GM12873 (cell line): ENCODE measurements around the gene NAT9.

Experiments used
- TF ChIP-seq, protein P1 (sequence below): IDR thresholded peaks from 2 replicates; pipeline ENCODE4 v1.5.1; 2012; ENCODE audit warnings: low read depth, mild to moderate bottlenecking, moderate library complexity, low read length, control low read depth; ENCODE audit not compliant: insufficient read depth; ENCODE audit errors: missing control alignments

The NAT9 gene

DNA sequence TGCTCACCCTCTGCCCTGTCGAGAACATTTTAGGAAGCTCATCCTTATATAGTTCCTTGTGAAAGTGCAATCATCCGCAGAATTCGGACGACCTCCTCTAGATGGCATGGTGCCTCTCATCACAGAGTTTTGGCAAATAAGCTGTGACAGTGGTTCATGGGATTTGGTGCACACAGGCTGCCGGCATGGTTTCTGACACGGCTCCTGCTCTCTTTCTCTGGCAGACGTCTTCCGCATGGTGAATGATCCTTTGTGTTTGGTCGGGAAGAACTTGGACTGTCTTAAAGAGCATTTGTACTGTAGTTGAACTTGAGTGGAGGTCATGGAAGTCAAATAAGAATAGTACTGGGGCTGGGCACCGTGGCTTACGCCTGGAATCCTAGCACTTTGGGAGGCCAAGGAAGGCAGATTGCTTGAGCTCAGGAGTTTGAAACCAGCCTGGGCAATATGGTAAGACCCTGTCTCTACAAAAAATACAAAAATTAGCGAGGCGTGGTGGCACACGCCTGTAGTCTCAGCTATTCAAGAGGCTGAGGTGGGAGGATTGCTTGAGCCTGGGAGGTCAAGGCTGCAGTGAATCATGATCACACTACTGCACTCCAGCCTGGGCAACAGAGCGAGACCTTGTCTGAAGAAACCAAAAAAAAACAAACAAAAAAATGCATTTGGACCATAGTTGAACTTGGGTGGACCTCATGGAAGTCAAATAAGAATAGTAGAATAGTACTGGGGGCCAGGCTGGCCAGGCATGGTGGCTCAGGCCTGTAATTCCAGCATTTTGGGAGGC is 34.7 kb upstream of the NAT9 start:
- TF ChIP-seq, protein P1, sequence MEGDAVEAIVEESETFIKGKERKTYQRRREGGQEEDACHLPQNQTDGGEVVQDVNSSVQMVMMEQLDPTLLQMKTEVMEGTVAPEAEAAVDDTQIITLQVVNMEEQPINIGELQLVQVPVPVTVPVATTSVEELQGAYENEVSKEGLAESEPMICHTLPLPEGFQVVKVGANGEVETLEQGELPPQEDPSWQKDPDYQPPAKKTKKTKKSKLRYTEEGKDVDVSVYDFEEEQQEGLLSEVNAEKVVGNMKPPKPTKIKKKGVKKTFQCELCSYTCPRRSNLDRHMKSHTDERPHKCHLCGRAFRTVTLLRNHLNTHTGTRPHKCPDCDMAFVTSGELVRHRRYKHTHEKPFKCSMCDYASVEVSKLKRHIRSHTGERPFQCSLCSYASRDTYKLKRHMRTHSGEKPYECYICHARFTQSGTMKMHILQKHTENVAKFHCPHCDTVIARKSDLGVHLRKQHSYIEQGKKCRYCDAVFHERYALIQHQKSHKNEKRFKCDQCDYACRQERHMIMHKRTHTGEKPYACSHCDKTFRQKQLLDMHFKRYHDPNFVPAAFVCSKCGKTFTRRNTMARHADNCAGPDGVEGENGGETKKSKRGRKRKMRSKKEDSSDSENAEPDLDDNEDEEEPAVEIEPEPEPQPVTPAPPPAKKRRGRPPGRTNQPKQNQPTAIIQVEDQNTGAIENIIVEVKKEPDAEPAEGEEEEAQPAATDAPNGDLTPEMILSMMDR = no peak

DNA sequence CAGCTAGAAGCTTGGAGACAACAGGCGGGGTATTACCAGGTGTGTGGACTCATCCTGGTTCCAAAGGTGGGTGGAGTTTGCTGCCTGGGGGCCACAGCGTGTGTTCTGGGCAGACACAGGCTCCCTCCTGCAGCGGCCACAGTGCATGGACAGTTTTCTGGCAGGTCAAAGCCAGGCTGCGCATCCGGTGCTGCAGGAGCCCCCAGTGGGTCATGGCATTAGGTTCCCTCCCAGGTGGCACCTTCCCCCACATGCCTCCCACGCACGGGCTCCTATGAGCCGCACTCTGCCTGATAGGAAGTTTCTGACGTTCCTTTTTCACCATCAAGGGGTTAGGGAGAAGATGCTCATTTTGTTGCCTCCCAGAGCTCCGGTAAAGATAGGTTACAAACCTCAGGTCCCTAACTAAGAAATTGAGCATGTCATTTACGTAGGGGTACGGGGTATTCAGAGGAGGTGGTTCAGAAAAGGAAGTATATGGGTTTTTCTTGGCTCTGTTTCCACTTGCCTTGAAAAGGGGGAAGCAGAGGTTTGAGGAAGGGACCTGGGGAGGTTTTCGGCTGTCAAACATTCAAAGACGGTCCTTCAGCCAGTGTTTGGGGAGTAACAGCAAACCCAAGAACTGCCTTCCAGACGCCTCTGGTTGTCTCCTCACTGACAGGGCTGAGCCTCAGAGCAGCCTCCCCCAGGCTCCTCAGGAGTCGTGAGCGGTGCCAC is 32.7 kb upstream of the NAT9 start:
- TF ChIP-seq, protein P1 = no peak

DNA sequence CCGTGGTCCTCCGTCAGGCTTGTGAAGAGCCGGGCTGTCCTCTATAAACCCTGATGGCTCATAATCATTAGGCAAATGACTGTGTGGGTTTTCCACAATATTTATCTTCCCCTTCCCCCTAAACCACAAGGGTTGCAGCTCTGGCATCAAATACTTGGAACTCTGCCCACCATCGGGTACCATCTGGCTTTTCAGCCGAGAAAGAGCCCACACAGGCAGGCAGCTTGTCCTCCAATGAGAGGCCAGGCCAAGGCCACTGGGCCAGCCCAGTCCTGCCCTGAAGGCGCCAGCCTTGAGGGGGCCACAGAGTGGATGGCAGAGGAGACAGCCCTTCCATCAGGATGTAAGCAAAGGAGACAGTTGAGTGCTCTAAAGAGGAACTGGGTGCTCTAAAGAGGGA is 31.8 kb upstream of the NAT9 start:
- TF ChIP-seq, protein P1 = no peak

DNA sequence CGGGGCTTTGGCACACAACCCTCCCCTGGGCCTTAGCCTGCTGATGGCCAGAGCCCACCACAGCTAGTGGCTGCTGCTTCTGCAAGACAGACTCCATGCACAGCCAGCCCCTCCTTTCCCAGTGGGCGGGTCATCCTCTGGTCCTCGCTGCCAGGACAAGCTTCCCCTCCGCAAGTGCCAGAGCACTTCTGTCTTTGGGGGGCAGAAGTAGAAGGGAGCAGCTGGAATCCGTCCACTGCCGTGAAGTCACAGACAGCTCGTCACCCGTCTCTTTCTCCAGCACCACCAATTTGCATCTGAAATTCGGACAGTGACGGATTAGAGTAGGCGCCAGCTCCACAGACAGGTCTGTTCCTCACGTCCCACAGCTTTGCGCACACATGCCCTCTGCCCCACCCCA is 31.3 kb upstream of the NAT9 start:
- TF ChIP-seq, protein P1 = no peak

DNA sequence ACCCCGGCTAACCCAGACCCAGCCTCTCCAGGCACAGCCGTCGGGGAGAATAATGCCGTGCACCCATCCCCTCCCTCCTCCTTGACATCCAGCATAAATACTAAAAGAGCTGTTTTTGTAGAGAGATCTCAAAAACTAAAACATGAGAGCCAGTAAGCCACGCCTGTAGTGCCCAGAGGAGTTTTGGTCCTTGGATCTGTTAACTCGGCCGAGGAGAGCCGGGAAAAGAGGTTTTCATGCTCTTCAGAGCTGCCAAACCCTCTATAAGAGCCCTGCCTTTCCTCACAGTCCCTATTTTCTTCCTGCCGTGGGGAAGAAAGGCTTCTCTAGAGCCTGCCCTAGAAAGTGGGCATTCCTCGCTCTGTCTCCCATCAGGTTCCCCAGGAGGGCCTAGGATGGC is 30.2 kb upstream of the NAT9 start:
- TF ChIP-seq, protein P1 = no peak

DNA sequence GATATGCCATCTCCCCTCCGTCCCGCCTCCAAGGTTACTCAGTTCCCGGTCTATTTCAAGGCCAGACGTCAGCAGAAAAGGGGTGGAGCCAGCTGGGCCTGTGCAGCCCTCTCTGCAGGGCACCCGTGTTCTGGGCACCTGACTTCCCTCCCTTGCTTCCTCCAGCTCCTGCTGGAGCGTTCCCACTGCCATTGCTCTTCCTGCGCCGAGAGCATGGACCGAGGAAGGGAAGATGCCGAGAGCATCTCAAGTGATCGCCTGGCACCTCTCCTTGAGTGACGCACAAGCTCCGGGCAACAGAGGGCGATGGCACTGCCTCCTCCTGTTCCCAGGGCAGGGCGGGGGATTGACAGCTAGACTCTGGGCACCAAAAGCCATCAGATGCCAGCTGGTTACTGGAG is 29.4 kb upstream of the NAT9 start:
- TF ChIP-seq, protein P1 = no peak

DNA sequence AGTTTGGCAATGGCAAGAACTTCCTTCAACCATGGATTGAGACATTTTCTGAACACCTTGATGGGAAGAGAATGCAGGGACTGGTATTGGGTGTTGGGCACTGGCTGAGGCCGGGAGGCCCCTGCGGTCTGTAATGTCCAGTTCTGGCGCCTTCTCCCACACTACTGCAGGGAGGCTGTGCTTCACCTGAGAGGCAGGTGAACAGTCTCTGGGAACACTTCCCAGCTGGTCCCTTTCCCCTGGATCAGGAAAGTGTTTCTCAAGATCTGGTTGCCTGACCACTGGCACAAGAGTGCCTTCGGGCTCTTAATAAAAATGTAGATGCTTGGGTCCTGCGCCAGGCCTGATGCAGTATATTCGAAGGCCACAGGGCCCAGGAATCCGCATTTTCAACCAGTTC is 28.5 kb upstream of the NAT9 start:
- TF ChIP-seq, protein P1 = no peak
